SK-N-MC (cell line): Measurements from ENCODE around the gene YRDC.

ENCODE experiments used
- DNase-seq: peaks from one replicate; pipeline ENCODE4 v3.0.0-alpha.2; 2011; ENCODE audit warnings: low read depth, low spot score
- H3K27ac ChIP-seq: fragments of 200-600 bp; sonication (generic); 2 replicates; pipeline ENCODE4 v1.5.1; 2016; ENCODE audit warnings: mixed run types
- H3K36me3 ChIP-seq: fragments of 200-600 bp; sonication (generic); 2 replicates; pipeline ENCODE4 v1.6.1; 2017; ENCODE audit warnings: antibody characterized with exemption, low read length, mixed read lengths; ENCODE audit not compliant: insufficient read depth
- H3K4me3 ChIP-seq: fragments of 200-600 bp; sonication (generic); 2 replicates; pipeline ENCODE4 v1.5.1; 2016
- H3K9ac ChIP-seq: fragments of 200-600 bp; sonication (generic); 2 replicates; pipeline ENCODE4 v1.8.0; 2017; ENCODE audit warnings: mixed run types, mixed read lengths; ENCODE audit not compliant: insufficient read length
- H3K9me3 ChIP-seq: fragments of 200-600 bp; sonication (generic); 2 replicates; pipeline ENCODE4 v1.6.1; 2017; ENCODE audit warnings: low read depth, mild to moderate bottlenecking, antibody characterized with exemption, low read length, moderate library complexity, mixed read lengths
- EZH2 ChIP-seq: fragments of 200-600 bp; sonication (generic); IDR thresholded peaks from one replicate; pipeline ENCODE4 v1.6.1; 2017; ENCODE audit warnings: antibody characterized with exemption
- FOXP2 ChIP-seq: optimal IDR thresholded peaks from 2 replicates; pipeline ENCODE3; 2011; ENCODE audit warnings: mild to moderate bottlenecking, moderate library complexity; ENCODE audit not compliant: insufficient read depth; ENCODE audit errors: extremely low read length, control extremely low read depth
- POLR2AphosphoS5 ChIP-seq: IDR thresholded peaks from 2 replicates; pipeline ENCODE4 v1.6.1; 2012; ENCODE audit warnings: mild to moderate bottlenecking, low read depth, low read length, borderline replicate concordance

YRDC gene

DNA sequence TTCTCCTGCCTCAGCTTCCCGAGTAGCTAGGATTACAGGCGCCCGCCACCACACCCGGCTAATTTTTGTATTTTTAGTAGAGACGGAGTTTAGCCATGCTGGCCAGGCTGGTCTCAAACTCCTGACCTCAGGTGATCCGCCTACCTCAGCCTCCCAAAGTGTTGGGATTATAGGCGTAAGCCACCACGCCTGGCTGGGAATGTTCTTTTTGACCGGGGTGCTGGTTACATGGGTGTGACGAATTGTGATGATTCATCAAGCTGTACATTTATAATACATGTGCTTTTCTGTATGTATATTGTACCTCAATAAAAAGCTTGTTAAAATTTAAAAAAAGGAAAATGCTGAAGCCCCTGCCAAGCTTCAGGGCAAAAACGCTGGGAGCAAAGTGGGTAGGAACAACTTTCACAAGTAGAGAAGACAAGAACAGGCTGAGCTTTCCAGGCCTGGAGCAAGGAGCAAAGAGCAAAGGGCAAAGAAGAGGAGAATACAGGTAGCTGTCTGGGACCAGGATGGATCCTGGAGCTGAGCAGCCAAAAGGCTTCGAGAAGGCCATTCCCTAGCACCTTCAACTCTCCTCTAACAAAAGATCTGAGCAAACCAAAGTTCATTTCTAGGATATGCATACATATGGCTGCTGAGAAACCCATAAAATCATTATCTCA lies 20.5 kb upstream of the YRDC start:
- TF ChIP-seq POLR2AphosphoS5: no peak
- TF ChIP-seq EZH2: no peak
- TF ChIP-seq FOXP2: no peak
- H3K4me3 ChIP-seq: no peak overlapping the region
- H3K36me3 ChIP-seq: peaks cover 29% of the 10 kb centered on the region
- H3K27ac ChIP-seq: no peak overlapping the region
- DNase-seq: no peak
- no peaks in the 10 kb centered on the region for H3K9me3 ChIP-seq
- H3K9ac ChIP-seq: no peak overlapping the region

GRCh38 chr1:37825506-37825905 lies 17.5 kb upstream of the YRDC start:
- no peaks in the 10 kb centered on the region for H3K9me3 ChIP-seq
- H3K36me3 ChIP-seq: peaks cover 33% of the 10 kb centered on the region
- TF ChIP-seq EZH2: no peak
- TF ChIP-seq POLR2AphosphoS5: no peak
- no peak for TF ChIP-seq FOXP2
- DNase-seq: no peak
- no peak overlapping the region for H3K9ac ChIP-seq
- no peak overlapping the region for H3K27ac ChIP-seq
- H3K4me3 ChIP-seq: no peak overlapping the region

DNA sequence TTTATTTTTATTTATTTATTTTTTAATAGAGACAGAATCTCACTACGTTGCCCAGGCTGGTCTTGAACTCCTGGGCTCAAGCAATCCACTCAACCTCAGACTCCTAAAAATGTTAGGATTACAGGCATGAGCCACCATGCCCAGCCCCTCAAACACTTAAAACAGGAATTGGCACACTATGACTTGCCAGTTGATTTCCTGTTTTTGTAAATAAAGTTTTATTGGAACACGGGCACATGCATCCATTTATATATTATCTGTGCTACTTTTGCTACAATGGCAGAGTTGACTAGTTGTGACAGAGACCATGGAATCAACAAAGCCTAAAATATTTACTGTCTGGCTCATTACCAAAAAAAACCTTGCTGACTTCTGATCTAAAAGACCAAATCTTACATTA lies 16.0 kb upstream of the YRDC start:
- DNase-seq: no peak
- peaks cover 37% of the 10 kb centered on the region for H3K36me3 ChIP-seq
- no peak overlapping the region for H3K27ac ChIP-seq
- no peaks in the 10 kb centered on the region for H3K9me3 ChIP-seq
- no peak for TF ChIP-seq FOXP2
- H3K4me3 ChIP-seq: no peak overlapping the region
- H3K9ac ChIP-seq: no peak overlapping the region

GRCh38 chr1:37822906-37823815 lies 15.2 kb upstream of the YRDC start:
- no peak for DNase-seq
- H3K27ac ChIP-seq: no peak overlapping the region
- no peak overlapping the region for H3K4me3 ChIP-seq
- H3K36me3 ChIP-seq: peaks cover 37% of the 10 kb centered on the region
- no peaks in the 10 kb centered on the region for H3K9me3 ChIP-seq
- H3K9ac ChIP-seq: no peak overlapping the region
- TF ChIP-seq EZH2: no peak
- no peak for TF ChIP-seq POLR2AphosphoS5
- no peak for TF ChIP-seq FOXP2

DNA sequence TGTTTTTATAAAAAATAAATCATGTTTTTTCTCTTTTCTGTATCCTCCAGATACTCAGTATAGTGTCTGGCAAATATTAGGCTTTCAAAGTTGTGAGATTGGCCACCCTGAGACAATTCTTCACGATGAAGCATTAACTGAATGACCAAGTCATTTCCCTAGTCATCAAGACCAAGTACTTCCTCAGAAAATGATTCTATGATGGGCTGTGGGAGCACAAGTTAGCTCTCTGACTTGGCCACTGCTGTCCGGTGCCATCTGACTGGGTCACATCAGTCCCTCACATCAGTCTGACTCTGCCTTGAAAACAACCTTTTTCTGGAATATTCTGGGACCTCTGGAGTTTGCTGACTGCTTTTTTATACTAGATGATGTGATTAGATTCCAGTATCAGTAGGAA lies 13.5 kb upstream of the YRDC start:
- Histone ChIP-seq H3K4me3 (no peak overlapping the region), H3K36me3 (peaks cover 33% of the 10 kb centered on the region), H3K9ac (no peak overlapping the region), H3K27ac (no peak overlapping the region), H3K9me3 (no peaks in the 10 kb centered on the region)
- TF ChIP-seq FOXP2: no peak
- no peak for TF ChIP-seq POLR2AphosphoS5
- no peak for TF ChIP-seq EZH2
- DNase-seq: no peak

DNA sequence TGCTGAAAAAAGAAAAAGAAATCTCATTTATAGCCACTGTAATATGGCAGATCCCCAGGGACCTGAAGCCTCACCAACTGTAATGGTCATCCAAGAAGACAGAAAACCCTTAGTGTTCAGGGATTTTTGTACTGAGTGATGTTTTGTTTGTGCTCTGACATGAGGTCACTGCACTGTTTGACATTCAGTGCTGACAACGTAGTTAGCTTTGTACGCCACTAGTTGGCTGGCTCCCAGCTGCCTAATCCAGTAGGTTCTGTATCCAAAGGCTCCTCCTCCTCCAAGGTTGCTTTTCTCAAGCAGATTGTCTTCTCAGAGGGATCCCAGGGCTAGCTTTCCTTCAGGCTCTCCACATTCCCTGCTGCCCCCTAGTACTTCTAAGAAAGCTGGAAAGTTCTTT lies 9.5 kb upstream of the YRDC start:
- Histone ChIP-seq H3K27ac (no peak overlapping the region), H3K4me3 (no peak overlapping the region), H3K36me3 (peaks cover 20% of the 10 kb centered on the region), H3K9ac (no peak overlapping the region), H3K9me3 (no peaks in the 10 kb centered on the region)
- DNase-seq: no peak
- no peak for TF ChIP-seq EZH2
- no peak for TF ChIP-seq FOXP2
- TF ChIP-seq POLR2AphosphoS5: no peak

DNA sequence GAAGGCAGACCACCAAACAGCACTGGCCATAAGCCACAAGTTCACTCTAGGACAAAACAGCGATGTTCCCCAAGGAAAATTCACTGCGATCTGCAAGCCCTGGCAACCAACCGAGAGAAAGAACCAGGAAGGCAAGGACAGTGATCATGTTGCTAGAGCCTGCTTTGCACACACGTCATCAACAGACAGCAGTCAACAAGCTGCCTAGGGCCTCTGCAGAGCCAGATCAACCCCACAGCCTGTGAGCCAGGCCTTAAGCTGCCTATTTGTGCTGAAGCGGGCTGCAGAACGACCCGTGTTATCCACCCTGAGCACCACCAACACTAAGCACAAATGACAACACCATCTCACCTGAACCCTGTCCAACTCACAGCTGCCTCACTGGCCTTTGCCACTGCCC lies 6.2 kb upstream of the YRDC start:
- TF ChIP-seq POLR2AphosphoS5: no peak
- Histone ChIP-seq H3K36me3 (no peaks in the 10 kb centered on the region; the same call in 1 of the 2 replicates), H3K4me3 (no peak overlapping the region), H3K27ac (no peak overlapping the region), H3K9me3 (no peaks in the 10 kb centered on the region), H3K9ac (no peak overlapping the region)
- DNase-seq: no peak

DNA sequence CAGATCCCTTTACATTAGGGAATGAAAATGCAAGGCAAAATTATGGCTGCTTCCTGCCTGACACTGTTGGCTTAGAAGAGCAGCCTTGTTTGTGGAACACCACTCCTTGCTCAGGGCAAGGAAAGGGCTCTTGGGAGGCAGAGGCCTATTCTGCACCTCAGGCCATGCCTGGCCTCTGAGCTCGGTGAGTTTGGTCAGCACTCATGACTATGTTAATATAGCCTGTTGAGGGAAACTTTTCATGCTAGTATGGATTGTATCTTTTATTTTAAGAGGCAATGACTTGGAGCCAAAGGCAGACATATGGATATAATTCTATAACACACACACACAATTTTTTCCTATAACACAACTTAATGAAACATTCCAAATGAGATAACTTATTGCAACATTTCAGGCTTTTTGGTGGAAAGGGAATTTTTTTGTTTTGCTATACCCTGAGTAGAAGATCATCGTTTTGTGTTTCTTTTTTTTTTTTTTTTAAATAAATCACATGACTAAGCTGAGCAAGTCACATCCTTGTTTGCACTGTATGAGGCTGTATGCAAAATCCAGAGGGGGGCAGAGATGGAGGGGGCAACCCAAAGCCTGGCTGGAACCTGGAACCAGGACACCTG lies 5.6 kb upstream of the YRDC start:
- H3K27ac ChIP-seq: no peak overlapping the region
- no peak for TF ChIP-seq POLR2AphosphoS5
- TF ChIP-seq FOXP2: no peak
- TF ChIP-seq EZH2: no peak

More for the DNA sequence above, 5.6 kb upstream of the YRDC start:
- H3K4me3 ChIP-seq: no peak overlapping the region
- H3K9ac ChIP-seq: no peak overlapping the region
- H3K9me3 ChIP-seq: no peaks in the 10 kb centered on the region
- DNase-seq: no peak
- no peaks in the 10 kb centered on the region; the same call in 1 of the 2 replicates for H3K36me3 ChIP-seq
